Mucosa of descending colon (tissue), 3 donors: ENCODE data around the gene TOGARAM1. TPM values are rescaled to one million over a fixed set of nuclear protein-coding genes. Genes with fewer than 3 reads are reported as not detected.
A peak's percentile ranks its signal among the peaks of the same experiment; 100 is the strongest.

ENCODE experiments used
- ATAC-seq: fragments of 200-7000 bp; cut with Tn5 transposase; one replicate; pipeline ENCODE4 v1.9.1; 2020; ENCODE audit warnings: mild to moderate bottlenecking, moderate library complexity
- DNase-seq, 3 donors: peaks; one replicate each; pipeline ENCODE4 v3.0.0-alpha.2; 2020
- H3K36me3 ChIP-seq: fragments of 200-600 bp; one replicate; pipeline ENCODE4 v1.8.0; 2021; ENCODE audit warnings: low read depth, mild to moderate bottlenecking
- H3K4me1 ChIP-seq: fragments of 200-600 bp; one replicate; pipeline ENCODE4 v1.8.0; 2021; ENCODE audit warnings: low read depth, mild to moderate bottlenecking
- H3K4me3 ChIP-seq: fragments of 200-600 bp; one replicate; pipeline ENCODE4 v1.8.0; 2021; ENCODE audit warnings: mild to moderate bottlenecking
- H3K9me3 ChIP-seq: fragments of 200-600 bp; one replicate; pipeline ENCODE4 v1.8.0; 2021; ENCODE audit warnings: mild to moderate bottlenecking
- intact Hi-C, 2 donors: fragments of 100-400 bp; cut with DNase I in 1 of 2; cut with micrococcal nuclease in 1 of 2; formaldehyde crosslinking; loops; one replicate each; pipeline versions ENCODE4 v1.11.0 to v1.11.1; 2022; cut with DNase I, micrococcal nuclease
- total RNA-seq, 3 donors: library from RNA; stranded (reverse); fragmentation: NEBNext Ultra II Directional in 2 of 3; extraction: Animal tissue kit (Norgen Biotek cat#: 25700) in 2 of 3; gene quantifications; one replicate each; pipeline versions ENCODE4 v1.2.1 to v1.2.4, GENCODE V29; 2021 to 2023
- TF ChIP-seq, protein P1 (sequence below): fragments of 200-600 bp; IDR thresholded peaks from one replicate; pipeline ENCODE4 v1.8.0; 2022; ENCODE audit warnings: antibody characterized with exemption, mild to moderate bottlenecking
- donor health status: DM: no; HTN: no; CAD: no; lungs with moderate emphysema.
- donor health status: DM: no; HTN: no; CAD: no.
- donor health status: DM: no; HTN: yes; CAD: no.

Gene TOGARAM1
- total RNA-seq, 3 donors from 2014 or later, result 13.2 to 17.0 (median 14.8) TPM

DNA sequence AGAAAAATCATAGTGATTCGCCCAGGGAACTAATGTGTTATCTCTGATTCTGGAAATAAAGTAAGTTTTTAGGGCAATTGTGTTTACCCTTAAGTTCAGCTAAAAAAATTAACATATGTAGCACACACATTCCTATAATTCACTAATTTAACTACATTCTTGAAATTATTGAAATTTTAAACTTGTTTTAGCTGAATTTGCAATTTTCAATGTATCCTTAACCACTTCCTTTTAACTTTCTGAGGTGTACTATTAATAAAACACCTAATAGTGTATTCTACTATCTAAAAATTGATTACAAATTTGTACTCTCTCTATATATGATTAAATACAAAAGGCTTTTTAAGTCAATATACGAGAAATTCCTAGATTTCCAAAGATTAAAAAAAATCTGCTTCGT lies 2.5 kb upstream of the TOGARAM1 start:
- intact Hi-C loops, result no loop called here
- Histone ChIP-seq H3K36me3 (peaks cover 5% of the 10 kb centered on the region), H3K9me3 (no peaks in the 10 kb centered on the region), H3K4me1 (peaks cover 38% of the 10 kb centered on the region), H3K4me3 (no peak overlapping the region)
- TF ChIP-seq, protein P1, sequence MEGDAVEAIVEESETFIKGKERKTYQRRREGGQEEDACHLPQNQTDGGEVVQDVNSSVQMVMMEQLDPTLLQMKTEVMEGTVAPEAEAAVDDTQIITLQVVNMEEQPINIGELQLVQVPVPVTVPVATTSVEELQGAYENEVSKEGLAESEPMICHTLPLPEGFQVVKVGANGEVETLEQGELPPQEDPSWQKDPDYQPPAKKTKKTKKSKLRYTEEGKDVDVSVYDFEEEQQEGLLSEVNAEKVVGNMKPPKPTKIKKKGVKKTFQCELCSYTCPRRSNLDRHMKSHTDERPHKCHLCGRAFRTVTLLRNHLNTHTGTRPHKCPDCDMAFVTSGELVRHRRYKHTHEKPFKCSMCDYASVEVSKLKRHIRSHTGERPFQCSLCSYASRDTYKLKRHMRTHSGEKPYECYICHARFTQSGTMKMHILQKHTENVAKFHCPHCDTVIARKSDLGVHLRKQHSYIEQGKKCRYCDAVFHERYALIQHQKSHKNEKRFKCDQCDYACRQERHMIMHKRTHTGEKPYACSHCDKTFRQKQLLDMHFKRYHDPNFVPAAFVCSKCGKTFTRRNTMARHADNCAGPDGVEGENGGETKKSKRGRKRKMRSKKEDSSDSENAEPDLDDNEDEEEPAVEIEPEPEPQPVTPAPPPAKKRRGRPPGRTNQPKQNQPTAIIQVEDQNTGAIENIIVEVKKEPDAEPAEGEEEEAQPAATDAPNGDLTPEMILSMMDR, result no peak
- DNase-seq (no peak), ATAC-seq (no peak)

DNA sequence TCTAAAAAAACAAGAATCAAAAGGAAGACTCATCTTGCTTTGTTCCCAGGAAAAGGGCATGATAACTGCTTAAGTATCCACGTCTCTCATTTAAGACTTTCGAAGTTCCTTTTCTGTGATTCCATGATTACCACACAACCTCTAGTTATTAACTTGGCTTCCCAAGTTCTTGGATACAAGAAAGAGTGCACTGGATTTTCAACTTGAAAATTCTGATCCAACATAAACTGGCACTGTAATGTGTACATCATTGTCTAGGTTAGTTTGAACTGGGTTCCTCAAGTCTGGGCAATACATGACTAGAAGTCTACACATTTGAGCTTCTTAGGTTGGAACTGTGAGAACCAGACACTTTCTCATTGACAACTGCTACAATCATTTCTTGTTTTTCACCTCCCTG lies 1.8 kb upstream of the TOGARAM1 start:
- Histone ChIP-seq H3K4me1 (peaks cover 40% of the 10 kb centered on the region), H3K4me3 (no peak overlapping the region), H3K36me3 (peaks cover 5% of the 10 kb centered on the region), H3K9me3 (no peaks in the 10 kb centered on the region)
- DNase-seq, result no peak
- intact Hi-C loops, result no loop called here
- ATAC-seq, result no peak
- TF ChIP-seq, protein P1, result no peak

DNA sequence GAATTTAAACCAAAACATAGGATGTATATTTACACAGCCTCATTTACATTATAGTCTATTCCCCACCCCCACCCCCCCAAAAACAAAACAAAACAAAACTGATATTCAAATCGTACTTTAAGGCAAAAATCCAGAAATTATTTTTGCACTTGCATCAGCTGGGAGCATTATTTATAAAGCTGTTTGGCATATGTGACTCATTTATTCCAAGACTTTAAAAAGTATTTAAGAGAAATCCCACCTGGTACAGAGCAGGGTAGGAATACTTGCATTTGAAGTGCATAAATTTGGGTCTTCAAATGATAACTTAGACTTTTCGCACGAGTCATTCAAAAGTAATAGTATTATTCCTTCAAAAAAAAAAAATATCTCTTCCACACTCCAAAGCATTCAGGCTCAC lies 1.3 kb upstream of the TOGARAM1 start:
- H3K36me3 ChIP-seq, result peaks cover 5% of the 10 kb centered on the region
- peaks cover 45% of the 10 kb centered on the region for H3K4me1 ChIP-seq
- peak overlapping the region; percentile 69 for H3K4me3 ChIP-seq
- no peaks in the 10 kb centered on the region for H3K9me3 ChIP-seq
- intact Hi-C loops, result no loop called here
- no peak for ATAC-seq
- TF ChIP-seq, protein P1, result no peak
- DNase-seq, result no peak

DNA sequence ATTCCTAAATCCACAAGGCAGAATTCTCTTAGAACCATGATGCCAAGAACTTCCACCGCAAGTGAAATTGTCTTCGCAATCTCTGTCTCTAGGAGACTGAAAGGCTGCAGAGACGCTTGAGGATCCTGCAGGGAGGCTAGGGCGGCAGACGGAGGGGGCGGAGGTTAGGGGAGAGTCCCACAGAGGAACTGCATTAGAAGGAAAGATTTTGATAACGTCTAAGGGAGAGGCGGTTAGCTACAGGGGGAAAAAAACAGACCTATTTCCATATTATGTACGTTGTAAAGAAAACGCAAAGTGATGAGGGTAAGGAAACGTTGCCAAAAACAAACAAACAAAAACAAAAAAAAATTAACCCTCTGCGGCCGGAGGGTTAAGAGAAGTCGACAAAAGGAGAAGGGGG lies 838 bp upstream of the TOGARAM1 start:
- H3K4me1 ChIP-seq, result peaks cover 49% of the 10 kb centered on the region
- ATAC-seq, result peak; percentile 58
- intact Hi-C loops, result no loop called here

DNA sequence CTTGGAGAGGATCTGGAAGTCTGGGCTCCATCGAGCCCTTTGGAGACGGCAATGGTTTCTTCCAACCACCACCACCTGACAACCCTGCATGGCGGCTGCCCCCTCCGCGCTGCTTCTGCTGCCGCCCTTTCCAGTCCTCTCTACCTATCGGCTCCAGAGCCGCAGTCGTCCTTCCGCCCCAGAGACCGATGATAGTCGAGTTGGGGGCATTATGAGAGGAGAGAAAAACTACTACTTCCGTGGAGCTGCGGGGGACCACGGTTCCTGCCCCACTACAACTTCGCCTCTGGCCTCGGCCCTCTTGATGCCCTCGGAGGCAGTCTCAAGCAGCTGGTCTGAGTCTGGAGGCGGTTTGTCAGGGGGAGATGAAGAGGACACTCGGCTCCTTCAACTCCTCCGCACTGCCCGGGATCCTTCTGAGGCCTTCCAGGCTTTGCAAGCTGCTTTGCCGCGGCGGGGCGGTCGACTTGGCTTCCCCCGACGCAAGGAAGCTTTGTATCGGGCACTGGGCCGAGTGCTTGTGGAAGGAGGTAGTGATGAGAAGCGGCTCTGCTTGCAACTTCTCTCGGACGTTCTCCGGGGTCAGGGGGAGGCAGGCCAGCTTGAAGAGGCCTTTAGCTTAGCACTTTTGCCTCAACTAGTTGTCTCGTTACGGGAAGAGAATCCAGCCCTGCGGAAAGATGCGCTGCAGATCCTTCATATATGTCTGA lies 499 bp downstream of the TOGARAM1 start:
- no peaks in the 10 kb centered on the region for H3K9me3 ChIP-seq
- H3K36me3 ChIP-seq, result peaks cover 2% of the 10 kb centered on the region
- H3K4me3 ChIP-seq, result peak overlapping the region; percentile 69
- peak; percentile 52 to 73 (median 66) for DNase-seq
- H3K4me1 ChIP-seq, result peaks cover 51% of the 10 kb centered on the region
- intact Hi-C loops, result no loop called here
- TF ChIP-seq, protein P1, result no peak
- ATAC-seq, result peak; percentile 53

More for the DNA sequence above, 838 bp upstream of the TOGARAM1 start:
- Histone ChIP-seq H3K9me3 (no peaks in the 10 kb centered on the region), H3K36me3 (peaks cover 5% of the 10 kb centered on the region), H3K4me3 (peak overlapping the region; percentile 69)
- peak; percentile 66 to 79 (median 71) for DNase-seq
- TF ChIP-seq, protein P1, result no peak
